Kidney epithelial cell (primary cell): ENCODE data around the gene NDUFV1. TPM values are rescaled to one million over a fixed set of nuclear protein-coding genes. Genes with fewer than 3 reads are reported as not detected.
"Not testable (repeated sequence)": the region's sequence is repeated elsewhere in the genome, so short reads cannot be mapped to it uniquely, and the experiment has no call there.

ENCODE experiments used
- DNase-seq: peaks from one replicate; pipeline ENCODE4 v3.0.0-alpha.2; 2010; ENCODE audit warnings: low read depth
- H3K27me3 ChIP-seq: 2 replicates; pipeline ENCODE4 v1.6.0; 2011; ENCODE audit warnings: low read length; ENCODE audit not compliant: control insufficient read depth, insufficient read depth
- H3K36me3 ChIP-seq: 2 replicates; pipeline ENCODE4 v1.5.1; 2011; ENCODE audit warnings: low read length; ENCODE audit not compliant: control insufficient read depth, insufficient read depth
- H3K4me3 ChIP-seq: 2 replicates; pipeline ENCODE4 v1.5.1; 2011; ENCODE audit warnings: low read depth, mild to moderate bottlenecking, control low read depth, low read length
- total RNA-seq: library from RNA; depleted of rRNA; stranded (reverse); fragments of >200 nt; gene quantifications from 2 replicates; pipeline ENCODE4 v1.2.3, GENCODE V29; 2015
- TF ChIP-seq, protein P1 (sequence below): IDR thresholded peaks from 2 replicates; pipeline ENCODE4 v1.5.1; 2011; ENCODE audit warnings: mild to moderate bottlenecking, moderate library complexity, low read length, control low read depth, inconsistent platforms; ENCODE audit not compliant: insufficient read depth, poor library complexity, severe bottlenecking

Gene NDUFV1
- total RNA-seq, 1 donor from 2014 or later = 262 TPM

DNA sequence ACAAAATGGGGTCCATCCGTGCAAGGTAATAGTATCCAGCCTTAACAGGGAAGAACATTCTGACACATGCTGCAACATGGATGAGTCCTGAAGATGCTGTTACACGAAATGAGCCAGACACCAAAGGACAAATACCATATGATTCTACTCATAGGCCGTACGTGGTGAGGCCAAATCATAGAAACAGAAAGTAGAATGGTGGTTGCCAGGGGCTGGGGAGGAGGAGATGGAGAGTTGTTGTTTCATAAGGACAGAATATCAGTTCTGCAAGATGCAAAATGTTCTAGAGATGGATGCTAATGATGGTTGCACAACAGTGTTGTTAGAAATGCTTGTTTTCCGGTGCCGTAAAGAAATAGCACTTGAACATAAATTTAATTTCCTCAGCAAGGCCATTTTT is 30.2 kb downstream of the NDUFV1 start:
- no peak for DNase-seq
- H3K27me3 ChIP-seq = peaks cover 27% of the 10 kb centered on the region
- H3K4me3 ChIP-seq = no peak overlapping the region
- TF ChIP-seq, protein P1, sequence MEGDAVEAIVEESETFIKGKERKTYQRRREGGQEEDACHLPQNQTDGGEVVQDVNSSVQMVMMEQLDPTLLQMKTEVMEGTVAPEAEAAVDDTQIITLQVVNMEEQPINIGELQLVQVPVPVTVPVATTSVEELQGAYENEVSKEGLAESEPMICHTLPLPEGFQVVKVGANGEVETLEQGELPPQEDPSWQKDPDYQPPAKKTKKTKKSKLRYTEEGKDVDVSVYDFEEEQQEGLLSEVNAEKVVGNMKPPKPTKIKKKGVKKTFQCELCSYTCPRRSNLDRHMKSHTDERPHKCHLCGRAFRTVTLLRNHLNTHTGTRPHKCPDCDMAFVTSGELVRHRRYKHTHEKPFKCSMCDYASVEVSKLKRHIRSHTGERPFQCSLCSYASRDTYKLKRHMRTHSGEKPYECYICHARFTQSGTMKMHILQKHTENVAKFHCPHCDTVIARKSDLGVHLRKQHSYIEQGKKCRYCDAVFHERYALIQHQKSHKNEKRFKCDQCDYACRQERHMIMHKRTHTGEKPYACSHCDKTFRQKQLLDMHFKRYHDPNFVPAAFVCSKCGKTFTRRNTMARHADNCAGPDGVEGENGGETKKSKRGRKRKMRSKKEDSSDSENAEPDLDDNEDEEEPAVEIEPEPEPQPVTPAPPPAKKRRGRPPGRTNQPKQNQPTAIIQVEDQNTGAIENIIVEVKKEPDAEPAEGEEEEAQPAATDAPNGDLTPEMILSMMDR = no peak
- no peaks in the 10 kb centered on the region for H3K36me3 ChIP-seq

DNA sequence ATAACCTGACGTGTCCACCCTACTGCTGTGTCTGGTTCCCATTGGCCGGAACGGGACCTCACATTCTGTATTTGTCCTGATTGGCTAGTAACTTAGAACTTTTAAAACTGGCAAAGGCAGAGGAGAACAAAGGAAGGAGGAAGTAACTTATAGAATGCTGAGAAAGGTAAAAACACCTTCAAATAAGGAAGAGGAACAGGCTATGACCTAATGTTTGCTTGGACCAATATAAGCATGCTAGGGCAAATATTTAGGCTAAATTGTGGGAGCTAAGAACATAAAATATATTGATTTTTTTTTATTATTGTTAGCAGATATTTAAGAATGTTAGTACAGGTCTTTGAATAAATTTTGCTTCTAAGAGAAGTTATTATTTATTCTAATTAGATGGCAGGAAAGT is 30.7 kb downstream of the NDUFV1 start:
- H3K36me3 ChIP-seq, DNase-seq, H3K4me3 ChIP-seq: not testable (repeated sequence)
- H3K27me3 ChIP-seq = peaks cover 27% of the 10 kb centered on the region

DNA sequence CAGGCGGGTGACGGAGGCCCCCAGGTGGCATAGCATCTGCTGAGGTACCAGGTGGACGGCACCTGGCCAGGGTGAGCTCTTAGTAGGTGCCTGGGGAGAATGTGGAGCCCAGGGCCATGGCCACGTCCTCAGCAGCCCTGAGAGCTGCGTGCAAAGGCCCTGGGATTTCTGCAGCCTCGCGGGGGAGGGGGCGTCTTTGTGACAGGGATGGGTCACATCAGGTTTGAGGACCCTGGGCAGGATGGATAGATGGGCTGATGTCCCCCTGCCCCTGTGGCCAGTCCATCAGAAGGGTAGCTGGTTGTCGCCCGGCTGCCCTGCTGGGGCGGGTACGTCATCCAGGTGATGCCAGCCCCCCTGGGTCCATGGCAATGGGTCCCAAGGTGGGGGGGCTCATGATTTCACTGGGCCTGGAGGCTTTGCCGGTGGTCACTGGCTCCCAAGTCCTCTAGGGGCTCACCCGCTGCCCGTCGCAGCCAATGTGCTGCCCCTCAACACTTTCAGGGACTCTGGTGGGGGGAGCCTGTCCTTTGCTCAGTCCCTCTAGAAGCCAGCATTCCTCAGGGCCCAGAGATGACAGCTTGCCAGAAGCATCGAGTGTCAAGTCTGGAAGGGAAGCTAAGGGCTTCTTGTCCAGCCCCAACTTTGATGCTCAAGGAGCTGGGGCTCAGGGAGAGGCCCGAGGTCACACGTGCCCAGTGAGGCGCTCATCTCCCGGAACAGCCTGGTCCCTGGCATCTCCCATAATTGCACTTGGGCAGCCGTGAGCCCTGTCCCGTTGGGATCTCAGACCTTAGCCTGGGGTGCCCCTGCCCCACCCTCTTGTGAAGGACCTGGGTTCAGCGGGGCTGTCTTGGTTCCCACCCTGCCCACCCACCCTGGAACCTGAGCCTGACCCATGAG is 32.0 kb downstream of the NDUFV1 start:
- DNase-seq = no peak
- H3K27me3 ChIP-seq = peaks cover 27% of the 10 kb centered on the region
- H3K4me3 ChIP-seq = no peak overlapping the region
- TF ChIP-seq, protein P1 = no peak
- no peaks in the 10 kb centered on the region for H3K36me3 ChIP-seq

DNA sequence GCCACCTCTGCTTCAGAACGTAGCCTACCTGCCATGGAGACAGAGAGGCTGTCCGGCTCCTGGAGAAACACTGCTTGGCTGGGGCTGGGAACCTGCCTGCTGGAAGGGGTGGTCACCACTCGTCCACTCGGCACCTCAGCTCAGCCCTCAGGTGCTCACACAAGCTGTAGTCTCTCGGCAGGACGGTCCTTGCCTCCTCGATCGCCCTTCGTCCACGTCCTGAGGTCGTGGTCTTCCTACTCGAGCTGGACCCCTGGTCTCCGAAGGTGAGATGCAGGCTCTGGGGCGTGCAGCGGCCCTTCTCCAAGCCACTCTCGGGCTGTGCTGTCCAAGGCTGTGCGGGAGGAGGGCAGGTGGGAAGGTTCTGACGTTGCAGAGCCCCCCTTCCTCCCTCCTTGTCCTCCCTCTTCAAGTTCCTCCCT is 32.7 kb downstream of the NDUFV1 start, which contains the start of gene TBX10:
Gene TBX10 (minus strand): TSS at position 326 of the 422 bp plus-strand sequence. CDS start 291 bp downstream, at position 35.
- no peaks in the 10 kb centered on the region for H3K36me3 ChIP-seq
- TF ChIP-seq, protein P1 = no peak
- H3K4me3 ChIP-seq = no peak within 1 kb of the TSS
- DNase-seq = no peak
- peaks cover 23% of the 10 kb centered on the region for H3K27me3 ChIP-seq

DNA sequence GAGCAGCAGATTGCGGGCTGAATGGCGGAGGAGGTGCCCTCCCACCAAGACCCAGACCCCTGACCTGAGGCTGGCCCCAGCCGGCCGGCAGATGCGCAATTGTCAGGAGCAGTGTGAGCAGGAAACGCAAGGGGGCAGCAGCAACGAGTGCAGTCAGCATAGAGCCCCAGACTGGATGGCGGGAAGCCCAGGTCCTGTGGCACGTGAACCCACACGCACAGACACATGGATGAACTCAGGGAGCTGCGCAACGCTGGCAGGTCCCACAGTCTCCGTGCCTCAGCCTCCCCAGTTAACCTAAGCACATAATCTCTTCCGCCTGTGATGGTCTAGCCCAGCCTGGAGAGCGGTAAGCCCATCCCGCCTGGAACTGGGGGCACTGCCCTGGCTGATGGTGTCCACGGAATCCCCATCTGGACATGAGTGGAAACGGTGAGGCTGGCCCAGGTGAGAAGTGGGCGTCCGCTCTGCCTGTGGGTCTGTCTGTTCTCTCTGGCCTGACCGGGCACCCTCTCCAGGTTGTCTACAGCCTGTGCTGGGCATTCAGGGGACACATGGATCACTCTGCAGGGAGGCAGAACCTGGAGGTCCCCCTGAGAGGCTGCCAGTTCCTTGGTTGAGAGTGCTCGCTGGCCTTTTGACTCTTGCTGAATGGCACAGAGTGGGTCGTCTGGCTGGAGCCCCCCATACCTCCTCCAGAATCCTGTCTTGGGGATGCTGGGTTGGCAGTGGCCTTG is 33.5 kb downstream of the NDUFV1 start:
- TF ChIP-seq, protein P1 = peak; percentile 69
- no peak overlapping the region for H3K4me3 ChIP-seq
- peaks cover 20% of the 10 kb centered on the region for H3K27me3 ChIP-seq
- H3K36me3 ChIP-seq = no peaks in the 10 kb centered on the region
- no peak for DNase-seq

DNA sequence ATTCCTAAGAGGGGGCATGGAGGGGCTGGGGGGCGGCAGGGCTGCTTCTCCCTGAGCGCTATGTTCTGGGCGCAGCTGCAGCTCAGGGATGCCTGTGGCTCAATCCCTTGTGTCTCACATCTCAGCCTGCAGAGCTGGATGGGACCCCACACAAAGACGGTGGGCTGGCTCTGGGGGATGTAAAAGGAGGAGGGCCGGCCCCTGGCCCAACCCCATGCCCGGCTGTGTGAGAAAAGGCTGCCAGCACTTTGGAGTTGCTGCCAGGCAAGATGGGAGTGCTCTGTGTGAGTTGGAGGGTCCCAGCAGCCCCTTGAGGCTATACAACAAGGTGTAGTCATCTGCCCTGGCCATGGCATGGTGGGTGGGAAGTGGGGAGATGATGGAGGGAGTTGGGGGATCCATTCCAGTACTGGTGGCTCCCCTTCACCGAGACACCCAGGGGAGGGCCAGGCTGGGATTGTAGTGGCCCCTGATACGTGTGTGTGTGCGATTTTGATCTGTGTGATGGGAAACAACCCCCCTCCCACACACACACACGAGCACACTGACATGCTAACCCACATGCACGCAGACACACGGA is 34.1 kb downstream of the NDUFV1 start:
- TF ChIP-seq, protein P1 = no peak
- Histone ChIP-seq H3K36me3 (no peaks in the 10 kb centered on the region), H3K4me3 (no peak overlapping the region), H3K27me3 (peaks cover 20% of the 10 kb centered on the region)
- DNase-seq = no peak
